ENCODE measurements around the gene NUMA1.
A peak's percentile ranks its signal among the peaks of the same experiment; 100 is the strongest.

NUMA1 gene

GRCh38 chr11:71999798-72000197 is 80.5 kb downstream of the NUMA1 start:
- DNase-seq: no peak

- no peak for DNase-seq
Measured at GRCh38 chr11:71999362-71999761, 81.0 kb downstream of the NUMA1 start.

- DNase-seq: peak; percentile 53
Measured at GRCh38 chr11:71998649-71999310, 81.6 kb downstream of the NUMA1 start, which contains the start of gene IL18BP. Gene IL18BP (plus strand): TSS chr11:71998909. CDS start chr11:71999985, 1,076 bp downstream.

GRCh38 chr11:71998061-71998460 is 82.3 kb downstream of the NUMA1 start:
- no peak for DNase-seq

GRCh38 chr11:71997594-71997993 is 82.7 kb downstream of the NUMA1 start:
- no peak for DNase-seq

GRCh38 chr11:71996946-71997345 is 83.4 kb downstream of the NUMA1 start:
- peak; percentile 14 for DNase-seq

- no peak for DNase-seq
Measured at GRCh38 chr11:71996517-71996916, 83.8 kb downstream of the NUMA1 start.

- DNase-seq: no peak
Measured at GRCh38 chr11:71995726-71996291, 84.5 kb downstream of the NUMA1 start.

GRCh38 chr11:71994786-71995185 is 85.6 kb downstream of the NUMA1 start:
- DNase-seq: no peak

- DNase-seq: no peak
Measured at GRCh38 chr11:71992136-71992730, 88.1 kb downstream of the NUMA1 start.

- DNase-seq: no peak
Measured at GRCh38 chr11:71991494-71991893, 88.8 kb downstream of the NUMA1 start.

- no peak for DNase-seq
Measured at GRCh38 chr11:71990701-71991100, 89.6 kb downstream of the NUMA1 start.

GRCh38 chr11:71988050-71988449 is 92.3 kb downstream of the NUMA1 start:
- DNase-seq: no peak

- no peak for DNase-seq
Measured at GRCh38 chr11:71987521-71987920, 92.8 kb downstream of the NUMA1 start.

- no peak for DNase-seq
Measured at GRCh38 chr11:71986131-71986530, 94.2 kb downstream of the NUMA1 start.

- DNase-seq: no peak
Measured at GRCh38 chr11:71979602-71980001, 100.7 kb downstream of the NUMA1 start.

- DNase-seq: no peak
Measured at GRCh38 chr11:71979094-71979493, 101.2 kb downstream of the NUMA1 start.

GRCh38 chr11:71977743-71978418 is 102.5 kb downstream of the NUMA1 start:
- peak; percentile 64 for DNase-seq

- no peak for DNase-seq
Measured at GRCh38 chr11:71977090-71977489, 103.3 kb downstream of the NUMA1 start.

GRCh38 chr11:71976551-71976950 is 103.8 kb downstream of the NUMA1 start:
- DNase-seq: no peak

- no peak for DNase-seq
Measured at GRCh38 chr11:71971680-71972079, 108.7 kb downstream of the NUMA1 start.

- DNase-seq: no peak
Measured at GRCh38 chr11:71964641-71965040, 115.7 kb downstream of the NUMA1 start.

GRCh38 chr11:71963468-71963867 is 116.9 kb downstream of the NUMA1 start:
- DNase-seq: no peak

All from CD4-positive, alpha-beta T cell treated with Interleukin-12 subunit alpha and Interleukin-12 subunit beta, for 1 hour (primary cell).